WERI-Rb-1 (cell line): ENCODE measurements around the gene AP3S1.

ENCODE experiments used
- DNase-seq: peaks from one replicate; pipeline ENCODE4 v3.0.0-alpha.2; 2020
- H3K27ac ChIP-seq: fragments of 250-450 bp; sonication (Bioruptor Pico); 2 replicates; pipeline ENCODE4 v1.5.1; 2020; ENCODE audit warnings: mild to moderate bottlenecking, moderate library complexity
- H3K27me3 ChIP-seq: fragments of 250-450 bp; sonication (Bioruptor Pico); 2 replicates; pipeline ENCODE4 v1.5.1; 2021; ENCODE audit warnings: mild to moderate bottlenecking, low read depth, moderate library complexity; ENCODE audit not compliant: insufficient read depth, severe bottlenecking
- H3K36me3 ChIP-seq: fragments of 250-450 bp; sonication (Bioruptor Pico); 2 replicates; pipeline ENCODE4 v1.5.1; 2020; ENCODE audit warnings: mild to moderate bottlenecking, moderate library complexity
- H3K4me3 ChIP-seq: 2 replicates; pipeline ENCODE4 v1.5.1; 2011; ENCODE audit warnings: low read depth, mild to moderate bottlenecking, control low read depth, low read length
- H3K9me3 ChIP-seq: fragments of 250-450 bp; sonication (Bioruptor Pico); 2 replicates; pipeline ENCODE4 v1.5.1; 2021; ENCODE audit warnings: mild to moderate bottlenecking, moderate library complexity; ENCODE audit not compliant: severe bottlenecking
- TF ChIP-seq, protein P1 (sequence below): IDR thresholded peaks from 2 replicates; pipeline ENCODE4 v1.5.1; 2011; ENCODE audit warnings: low read depth, mild to moderate bottlenecking, control low read depth, inconsistent platforms, low read length

Gene AP3S1

DNA sequence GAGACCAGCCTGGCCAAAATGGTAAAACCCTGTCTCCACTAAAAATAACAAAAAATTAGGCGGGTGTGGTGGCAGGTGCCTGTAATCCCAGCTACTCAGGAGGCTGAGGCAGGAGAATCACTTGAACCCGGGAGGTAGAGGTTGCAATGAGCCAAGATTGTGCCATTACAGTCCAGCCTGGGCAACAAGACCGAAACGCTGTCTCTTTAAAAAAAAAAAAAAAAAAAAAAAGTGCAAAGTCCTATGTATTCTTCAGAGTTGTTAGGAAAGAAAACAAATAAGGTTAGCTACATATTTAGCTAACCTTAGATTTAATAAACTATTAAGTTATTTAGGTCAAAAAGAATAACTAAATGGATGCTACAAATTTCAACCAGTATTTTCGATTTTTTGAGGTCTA, 11.8 kb upstream of the AP3S1 start:
- H3K27me3 ChIP-seq = no peaks in the 10 kb centered on the region
- H3K4me3 ChIP-seq = no peak overlapping the region
- H3K36me3 ChIP-seq = peaks cover 23% of the 10 kb centered on the region
- H3K9me3 ChIP-seq = no peaks in the 10 kb centered on the region
- no peak overlapping the region for H3K27ac ChIP-seq
- no peak for DNase-seq
- TF ChIP-seq, protein P1, sequence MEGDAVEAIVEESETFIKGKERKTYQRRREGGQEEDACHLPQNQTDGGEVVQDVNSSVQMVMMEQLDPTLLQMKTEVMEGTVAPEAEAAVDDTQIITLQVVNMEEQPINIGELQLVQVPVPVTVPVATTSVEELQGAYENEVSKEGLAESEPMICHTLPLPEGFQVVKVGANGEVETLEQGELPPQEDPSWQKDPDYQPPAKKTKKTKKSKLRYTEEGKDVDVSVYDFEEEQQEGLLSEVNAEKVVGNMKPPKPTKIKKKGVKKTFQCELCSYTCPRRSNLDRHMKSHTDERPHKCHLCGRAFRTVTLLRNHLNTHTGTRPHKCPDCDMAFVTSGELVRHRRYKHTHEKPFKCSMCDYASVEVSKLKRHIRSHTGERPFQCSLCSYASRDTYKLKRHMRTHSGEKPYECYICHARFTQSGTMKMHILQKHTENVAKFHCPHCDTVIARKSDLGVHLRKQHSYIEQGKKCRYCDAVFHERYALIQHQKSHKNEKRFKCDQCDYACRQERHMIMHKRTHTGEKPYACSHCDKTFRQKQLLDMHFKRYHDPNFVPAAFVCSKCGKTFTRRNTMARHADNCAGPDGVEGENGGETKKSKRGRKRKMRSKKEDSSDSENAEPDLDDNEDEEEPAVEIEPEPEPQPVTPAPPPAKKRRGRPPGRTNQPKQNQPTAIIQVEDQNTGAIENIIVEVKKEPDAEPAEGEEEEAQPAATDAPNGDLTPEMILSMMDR = no peak

DNA sequence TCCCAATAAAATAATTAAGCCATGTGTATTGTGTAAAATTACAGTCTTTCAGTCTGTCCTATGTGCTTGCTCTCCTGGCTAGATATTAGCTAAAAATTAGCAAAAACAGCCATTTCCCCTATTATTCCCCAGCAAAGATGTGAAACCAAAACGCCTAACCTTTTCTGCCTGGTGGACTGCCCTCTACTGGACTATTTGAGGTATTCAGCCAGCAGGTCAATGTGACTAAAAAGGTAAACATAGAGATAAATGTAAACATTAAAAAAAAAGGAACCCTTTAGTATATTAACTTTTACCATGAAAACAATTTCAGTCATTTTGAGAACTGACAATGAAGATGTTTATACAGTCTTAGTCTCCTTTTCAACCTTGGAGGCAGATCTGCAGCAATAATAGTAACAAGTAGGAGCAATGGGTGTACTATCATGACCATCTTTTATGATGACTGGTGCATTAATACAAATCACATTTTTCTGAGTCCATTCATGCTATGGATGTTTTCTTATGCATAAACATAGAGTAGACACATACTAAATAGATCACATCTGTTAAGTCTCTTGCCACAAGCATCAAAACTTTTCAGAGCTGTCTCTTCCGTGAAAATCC, 10.5 kb upstream of the AP3S1 start:
- H3K4me3 ChIP-seq = no peak overlapping the region
- TF ChIP-seq, protein P1 = peak; percentile 50
- H3K27me3 ChIP-seq = no peaks in the 10 kb centered on the region
- DNase-seq = peak; percentile 17
- H3K27ac ChIP-seq = no peak overlapping the region
- H3K9me3 ChIP-seq = no peaks in the 10 kb centered on the region
- peaks cover 36% of the 10 kb centered on the region for H3K36me3 ChIP-seq

DNA sequence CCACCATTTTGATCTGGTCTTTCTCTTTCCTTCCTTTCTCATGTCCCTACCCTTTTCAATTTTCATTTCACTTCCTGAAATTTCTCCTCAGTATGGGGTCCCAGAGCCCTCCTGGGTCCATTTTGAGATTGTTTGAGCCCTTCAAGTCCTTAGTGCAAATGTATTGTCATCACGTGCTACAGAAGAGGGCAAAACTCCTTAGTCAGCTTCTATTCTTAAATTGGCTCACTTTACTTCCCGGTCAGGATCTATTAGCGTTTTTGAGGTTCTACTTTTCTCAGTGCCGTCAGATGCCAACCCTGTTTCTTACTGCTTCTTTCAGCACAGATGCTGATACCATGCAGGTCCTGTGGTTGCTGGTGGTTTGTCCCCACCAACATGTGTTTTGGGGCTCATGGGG, 6.3 kb upstream of the AP3S1 start:
- no peak for DNase-seq
- TF ChIP-seq, protein P1 = no peak
- H3K36me3 ChIP-seq = peaks cover 37% of the 10 kb centered on the region
- H3K9me3 ChIP-seq = no peaks in the 10 kb centered on the region
- no peak overlapping the region for H3K27ac ChIP-seq
- no peak overlapping the region for H3K4me3 ChIP-seq
- H3K27me3 ChIP-seq = no peaks in the 10 kb centered on the region

DNA sequence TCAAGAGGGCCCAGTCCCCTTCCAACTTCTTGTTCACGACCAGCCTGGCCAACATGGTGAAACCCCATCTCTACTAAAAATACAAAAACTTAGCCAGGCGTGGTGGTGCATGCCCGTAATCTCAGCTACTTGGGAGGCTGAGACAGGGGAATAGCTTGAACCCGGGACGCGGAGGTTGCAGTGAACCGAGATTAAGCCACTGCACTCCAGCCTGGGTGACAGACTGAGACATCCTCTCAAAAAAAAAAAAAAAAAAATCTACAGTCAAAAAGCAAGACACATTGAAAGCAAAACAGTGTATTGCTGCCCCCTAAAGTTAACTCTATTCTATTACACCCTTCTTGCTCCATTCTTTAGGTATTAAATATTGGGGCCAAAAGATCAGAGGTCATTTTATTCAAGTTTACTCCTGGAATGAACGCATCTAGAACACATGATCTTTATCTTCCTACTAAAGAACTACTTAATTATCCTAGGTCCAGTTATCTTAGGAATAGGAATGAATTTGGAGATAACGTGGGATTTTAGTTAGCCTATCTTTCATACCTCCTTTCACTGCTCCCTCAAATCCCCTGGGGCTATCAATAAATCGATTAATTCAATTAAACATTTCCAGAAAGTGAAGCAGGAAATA, 2.7 kb upstream of the AP3S1 start:
- no peaks in the 10 kb centered on the region for H3K9me3 ChIP-seq
- peak; percentile 35 for DNase-seq
- TF ChIP-seq, protein P1 = 0 out of 2 replicates have a peak, but pooled peaks have one; percentile 22
- no peaks in the 10 kb centered on the region for H3K27me3 ChIP-seq
- H3K27ac ChIP-seq = no peak overlapping the region
- H3K36me3 ChIP-seq = peaks cover 30% of the 10 kb centered on the region
- H3K4me3 ChIP-seq = no peak overlapping the region

DNA sequence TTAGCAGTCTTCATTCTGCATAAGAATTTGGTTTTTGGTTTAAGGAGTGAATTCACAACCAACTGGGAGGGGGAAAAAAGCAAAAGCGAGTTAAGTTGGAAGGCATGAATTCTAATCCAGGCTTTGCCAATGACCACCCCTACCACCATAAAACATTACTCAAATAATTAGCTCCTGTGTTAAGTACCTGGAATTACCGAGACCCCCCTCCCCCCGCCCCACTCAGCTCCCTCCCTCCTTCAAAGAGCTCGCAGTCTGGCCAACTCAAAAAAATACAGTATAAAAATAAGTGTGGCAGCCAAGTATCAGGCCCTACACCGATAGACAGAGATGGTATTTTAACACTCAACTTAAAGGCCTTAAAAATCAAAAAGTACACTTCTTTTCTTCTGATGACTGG, 862 bp upstream of the AP3S1 start:
- Histone ChIP-seq H3K9me3 (no peaks in the 10 kb centered on the region), H3K27me3 (no peaks in the 10 kb centered on the region), H3K4me3 (peak overlapping the region; percentile 72), H3K27ac (peak overlapping the region; percentile 96), H3K36me3 (peaks cover 20% of the 10 kb centered on the region)
- DNase-seq = no peak
- TF ChIP-seq, protein P1 = no peak
